Endothelial cell of umbilical vein (primary cell): ENCODE results near the gene VPS11. TPM values are rescaled to one million over a fixed set of nuclear protein-coding genes. Genes with fewer than 3 reads are reported as not detected.
A peak's percentile ranks its signal among the peaks of the same experiment; 100 is the strongest.

ENCODE experiments used
- BruUV-seq: library from RNA; stranded (reverse); fragments of 400-500 nt; replicated peaks from 2 replicates; lab custom pipeline; 2021; lab: Mats Ljungman, UMichigan
- CTCF ChIA-PET: fragments of 300-600, 350-600 bp; sonication (Branson Sonifier 250); formaldehyde crosslinking; loops from one replicate; lab custom pipeline; 2021; ENCODE audit warnings: antibody characterized with exemption, inconsistent platforms; lab: Charles Lee
- POLR2A ChIA-PET: fragments of 300-600, 350-600 bp; sonication (Branson Sonifier 250); formaldehyde crosslinking; loops from one replicate; lab custom pipeline; 2021; ENCODE audit warnings: antibody characterized with exemption, inconsistent platforms; lab: Charles Lee
- DNase-seq: peaks from one replicate; pipeline ENCODE4 v3.0.0-alpha.2; 2011; ENCODE audit warnings: low read depth, low spot score
- FAIRE-seq: peaks from 2 replicates; lab custom pipeline; 2011; peaks lifted over from hg19 to GRCh38; lab: Jason Lieb, UNC
- H2AFZ ChIP-seq: 2 replicates; pipeline ENCODE4 v1.6.0; 2012; ENCODE audit warnings: low read depth, low read length, control low read depth, inconsistent platforms
- H3K27ac ChIP-seq: 2 replicates; pipeline ENCODE4 v1.5.1; 2011; ENCODE audit warnings: low read depth, mild to moderate bottlenecking, control low read depth, low read length, moderate library complexity; ENCODE audit not compliant: insufficient read depth
- H3K27me3 ChIP-seq, 2 experiments: 2 replicates each; pipeline versions ENCODE4 v1.6.0 to v1.6.1; 2011; ENCODE audit warnings: low read length in 2 of 2, mixed read lengths in 1 of 2; ENCODE audit not compliant: control insufficient read depth in 2 of 2, insufficient read depth in 2 of 2
- H3K36me3 ChIP-seq, 2 experiments: 2 replicates in 1 of 2; 3 replicates in 1 of 2; pipeline ENCODE4 v1.5.1; 2011; ENCODE audit warnings: low read length in 2 of 2, mild to moderate bottlenecking in 1 of 2, moderate library complexity in 1 of 2; ENCODE audit not compliant: control insufficient read depth in 2 of 2, insufficient read depth in 2 of 2; ENCODE audit errors: extremely low read depth in 1 of 2
- H3K4me1 ChIP-seq: 3 replicates; pipeline ENCODE4 v1.5.1; 2011; ENCODE audit warnings: mild to moderate bottlenecking, low read length; ENCODE audit not compliant: control insufficient read depth, insufficient read depth; ENCODE audit errors: extremely low read depth
- H3K4me2 ChIP-seq: 2 replicates; pipeline ENCODE4 v1.6.1; 2011; ENCODE audit warnings: low read length, control low read depth, mixed read lengths; ENCODE audit not compliant: insufficient read depth
- H3K4me3 ChIP-seq, 3 experiments: fragments of 200-600 bp in 1 of 3; sonication (generic), shearing (Covaris generic) in 1 of 3; replicated peaks in 1 of 3; 2 replicates each; pipeline ENCODE4 v1.5.1; 2011 to 2016; ENCODE audit warnings: control low read depth in 3 of 3, low read length in 3 of 3, mild to moderate bottlenecking in 2 of 3, inconsistent platforms in 1 of 3, low read depth in 1 of 3, moderate library complexity in 1 of 3; ENCODE audit not compliant: insufficient read depth in 1 of 3
- H3K79me2 ChIP-seq: 2 replicates; pipeline ENCODE4 v1.6.0; 2012; ENCODE audit warnings: low read length, inconsistent platforms; ENCODE audit not compliant: control insufficient read depth, insufficient read depth
- H3K9ac ChIP-seq: replicated peaks from 2 replicates; pipeline ENCODE3; 2011; ENCODE audit warnings: low read length, control low read depth; ENCODE audit not compliant: insufficient read depth; ENCODE audit errors: extremely low read depth
- H3K9me1 ChIP-seq: replicated peaks from 3 replicates; pipeline ENCODE4 v1.6.0; 2011; ENCODE audit warnings: mild to moderate bottlenecking, low read length; ENCODE audit not compliant: control insufficient read depth, insufficient read depth; ENCODE audit errors: extremely low read depth
- H3K9me3 ChIP-seq: replicated peaks from 2 replicates; pipeline ENCODE4 v1.5.1; 2012; ENCODE audit warnings: low read length, inconsistent platforms; ENCODE audit not compliant: control insufficient read depth, insufficient read depth
- H4K20me1 ChIP-seq: replicated peaks from 2 replicates; pipeline ENCODE3; 2011; ENCODE audit warnings: mild to moderate bottlenecking, low read length; ENCODE audit not compliant: control insufficient read depth, insufficient read depth; ENCODE audit errors: extremely low read depth
- CTCF ChIP-seq, 2 donors: IDR thresholded peaks; 1 replicate in 1 of 2; 2 replicates in 1 of 2; pipeline ENCODE4 v1.5.1; 2011; ENCODE audit warnings: low read length in 2 of 2, mild to moderate bottlenecking in 2 of 2, moderate library complexity in 2 of 2, control low read depth in 1 of 2, inconsistent platforms in 1 of 2, low read depth in 1 of 2; ENCODE audit not compliant: insufficient read depth in 1 of 2; ENCODE audit errors: extremely low read depth in 1 of 2
- FOS ChIP-seq: IDR thresholded peaks from 2 replicates; pipeline ENCODE4 v1.6.1; 2011; ENCODE audit warnings: mild to moderate bottlenecking, low read length, moderate library complexity, borderline replicate concordance; ENCODE audit not compliant: insufficient read depth
- MYC ChIP-seq: IDR thresholded peaks from one replicate; pipeline ENCODE4 v1.6.1; 2011; ENCODE audit warnings: mild to moderate bottlenecking, low read depth, low read length
- POLR2A ChIP-seq: IDR thresholded peaks from 2 replicates; pipeline ENCODE4 v1.6.1; 2012; ENCODE audit warnings: low read depth, mild to moderate bottlenecking, control low read depth, low read length
- POLR2AphosphoS5 ChIP-seq: IDR thresholded peaks from 2 replicates; pipeline ENCODE4 v1.6.1; 2012; ENCODE audit warnings: low read depth, mild to moderate bottlenecking, control low read depth, low read length, moderate library complexity; ENCODE audit not compliant: insufficient read depth
- dilution Hi-C: fragments of 300-500 bp; cut with MboI; formaldehyde crosslinking; loops from one replicate; pipeline ENCODE4 v1.15.0; 2019; ENCODE audit warnings: low sequenced_read_pairs; ENCODE audit not compliant: extremely low pct_ligation_motif_present
- intact Hi-C: fragments of 100-400 bp; cut with micrococcal nuclease; formaldehyde crosslinking; loops from one replicate; pipeline ENCODE4 v1.10.0; 2022
- polyA plus RNA-seq, 4 experiments: library from polyadenylated mRNA; depleted of rRNA in 3 of 4; stranded (reverse) in 3 of 4; unstranded in 1 of 4; fragments of >200 nt; gene quantifications; 2 replicates each; pipeline versions ENCODE4 v1.2.1 to v1.2.3, GENCODE V29; 2011 to 2012; ENCODE audit warnings: missing spikeins in 1 of 4
- total RNA-seq: library from RNA; stranded (reverse); gene quantifications from 2 replicates; pipeline ENCODE4 v1.2.3, GENCODE V29; 2021

VPS11 gene
- total and polyA plus RNA-seq, 2 donors (not counting 3 experiments of a cell fraction or from before 2014, with no cell fraction given), result 26.4 to 31.0 TPM

GRCh38 chr11:119018074-119018938, 49.3 kb upstream of the VPS11 start, which contains the start of the genes RPS25 and TRAPPC4:
Gene RPS25, minus strand, starts transcription at chr11:119018343. Its CDS starts 59 bp downstream, at chr11:119018284.
Gene TRAPPC4, plus strand, starts transcription at chr11:119018766. Its CDS starts 30 bp downstream, at chr11:119018796.
- no peaks in the 10 kb centered on the region for H3K9me1 ChIP-seq
- peak; percentile 97 for DNase-seq
- BruUV-seq, result no TSS peak
- no peaks in the 10 kb centered on the region for H3K9me3 ChIP-seq
- peak within 1 kb of the TSS; percentile 81 for H3K4me2 ChIP-seq
- peak; percentile 90 for TF ChIP-seq POLR2AphosphoS5
- no peak for TF ChIP-seq CTCF (IDR thresholded peaks at IDR 0.05; ENCODE audit: extremely low read depth in 1 of 2, insufficient read depth in 1 of 2, low read depth in 1 of 2, low read length in 2 of 2)
- TF ChIP-seq POLR2A, result peak; percentile 92
- no peak for TF ChIP-seq FOS
- TF ChIP-seq MYC, result peak; percentile 5
- peak within 1 kb of the TSS; percentile 87 for H2AFZ ChIP-seq
- peak within 1 kb of the TSS; percentile 85 for H3K9ac ChIP-seq
- CTCF ChIA-PET, result interaction anchor here (1.2 to 3.1 kb wide), 4 partner anchors 13 to 329 kb away, joined by 3 to 11 read pairs (median 4); partner anchors contain the start of gene SLC37A4
- no peaks in the 10 kb centered on the region for H4K20me1 ChIP-seq
- intact Hi-C loops (loop anchor here (1.0 to 5.0 kb wide), 6 partner anchors 12 to 303 kb away; partner anchors contain the start of genes BCL9L, CENATAC, HYOU1 and SLC37A4), dilution Hi-C loops (no loop called here)
- H3K27ac ChIP-seq, result peak within 1 kb of the TSS; percentile 60
- POLR2A ChIA-PET, result interaction anchor here (0.5 to 1.2 kb wide), 2 partner anchors 21 to 28 kb away, joined by 4 to 6 read pairs; partner anchors contain the start of gene CENATAC
- no peaks in the 10 kb centered on the region for H3K27me3 ChIP-seq
- H3K36me3 ChIP-seq, result peaks cover 19 to 23% of the 10 kb centered on the region in 2 experiments
- peaks cover 18% of the 10 kb centered on the region for H3K4me1 ChIP-seq
- FAIRE-seq, result peak; percentile 99
- H3K79me2 ChIP-seq, result peaks cover 44% of the 10 kb centered on the region
- H3K4me3 ChIP-seq, result peak within 1 kb of the TSS; percentile 79 to 98 (median 95)
